GM12872 (cell line): ENCODE data around the gene ADTRP.

Experiments
- CTCF ChIP-seq: IDR thresholded peaks from 3 replicates; pipeline ENCODE4 v1.5.1; 2011; ENCODE audit warnings: low read depth, mild to moderate bottlenecking, low read length, moderate library complexity; ENCODE audit not compliant: insufficient read depth

Gene ADTRP

GRCh38 chr6:11718463-11718862 lies 60.1 kb downstream of the ADTRP start:
- TF ChIP-seq CTCF, result no peak

GRCh38 chr6:11718031-11718430 lies 60.6 kb downstream of the ADTRP start:
- no peak for TF ChIP-seq CTCF

GRCh38 chr6:11714798-11715285 lies 63.8 kb downstream of the ADTRP start:
- TF ChIP-seq CTCF, result no peak

- no peak for TF ChIP-seq CTCF
Observed at GRCh38 chr6:11714116-11714797, 64.3 kb downstream of the ADTRP start.

GRCh38 chr6:11712760-11713159 lies 65.8 kb downstream of the ADTRP start:
- TF ChIP-seq CTCF, result no peak

- no peak for TF ChIP-seq CTCF
Observed at GRCh38 chr6:11711984-11712711, 66.5 kb downstream of the ADTRP start.

GRCh38 chr6:11711003-11711983 lies 67.3 kb downstream of the ADTRP start:
- no peak for TF ChIP-seq CTCF
